WTC11 (cell line): ENCODE data around the gene NKX3-2. TPM values are rescaled to one million over a fixed set of nuclear protein-coding genes. Genes with fewer than 3 reads are reported as not detected.

Experiments used
- ATAC-seq: fragments of 200-7000 bp; cut with Tn5 transposase; 2 replicates; pipeline ENCODE4 v1.10.0; 2021; ENCODE audit warnings: mild to moderate bottlenecking, moderate library complexity
- CTCF ChIA-PET: fragments of 300-600 bp; sonication (Branson Sonifier 250); formaldehyde crosslinking; loops from one replicate; lab custom pipeline; 2021; ENCODE audit warnings: antibody characterized with exemption; lab: Charles Lee
- POLR2A ChIA-PET: fragments of 350-600 bp; sonication (Branson Sonifier 250); formaldehyde crosslinking; loops from one replicate; lab custom pipeline; 2021; ENCODE audit warnings: antibody characterized with exemption; lab: Charles Lee
- DNase-seq: peaks from one replicate; pipeline ENCODE4 v3.0.0; 2021; ENCODE audit warnings: low spot score
- H3K27ac Mint-ChIP-seq: 2 replicates; pipeline ENCODE4 v1.8.0; 2021; ENCODE audit warnings: mixed read lengths
- H3K27me3 Mint-ChIP-seq: 2 replicates; pipeline ENCODE4 v1.8.0; 2021; ENCODE audit warnings: low read depth, mild to moderate bottlenecking, moderate library complexity, mixed read lengths
- H3K36me3 Mint-ChIP-seq: 2 replicates; pipeline ENCODE4 v1.8.0; 2021; ENCODE audit warnings: mixed read lengths
- H3K4me1 Mint-ChIP-seq: 2 replicates; pipeline ENCODE4 v1.8.0; 2022; ENCODE audit warnings: mixed read lengths
- H3K4me3 Mint-ChIP-seq: 2 replicates; pipeline ENCODE4 v1.8.0; 2021; ENCODE audit warnings: mild to moderate bottlenecking, moderate library complexity, mixed read lengths
- H3K9me3 Mint-ChIP-seq: 2 replicates; pipeline ENCODE4 v1.8.0; 2021; ENCODE audit warnings: mixed read lengths
- CREM ChIP-seq: sonication (generic); formaldehyde crosslinking; IDR thresholded peaks from 2 replicates; pipeline ENCODE4 v1.8.1; 2022; ENCODE audit warnings: mild to moderate bottlenecking, missing genetic modification reagents, moderate library complexity
- ELF4 ChIP-seq: sonication (generic); formaldehyde crosslinking; IDR thresholded peaks from 2 replicates; pipeline ENCODE4 v1.8.1; 2022; ENCODE audit warnings: low read depth, mild to moderate bottlenecking, moderate library complexity, missing genetic modification reagents
- ERG ChIP-seq: fragments of 250-450 bp; sonication (Bioruptor Pico); IDR thresholded peaks from 2 replicates; pipeline ENCODE4 v1.8.0; 2021; ENCODE audit warnings: mild to moderate bottlenecking
- FOXP1 ChIP-seq: sonication (generic); formaldehyde crosslinking; IDR thresholded peaks from 2 replicates; pipeline ENCODE4 v1.8.0; 2022; ENCODE audit warnings: missing genetic modification reagents, mild to moderate bottlenecking, moderate library complexity, borderline replicate concordance
- GRHL2 ChIP-seq: fragments of 250-450 bp; sonication (Bioruptor Pico); IDR thresholded peaks from 2 replicates; pipeline ENCODE4 v1.8.0; 2022; ENCODE audit warnings: mild to moderate bottlenecking, moderate library complexity; ENCODE audit not compliant: insufficient replicate concordance, severe bottlenecking
- JAZF1 ChIP-seq: fragments of 250-450 bp; sonication (Bioruptor Pico); IDR thresholded peaks from 2 replicates; pipeline ENCODE4 v1.9.0; 2021; ENCODE audit warnings: moderate library complexity, mild to moderate bottlenecking, inconsistent platforms
- NR2C2 ChIP-seq: sonication (generic); formaldehyde crosslinking; IDR thresholded peaks from 2 replicates; pipeline ENCODE4 v1.8.0; 2022; ENCODE audit warnings: mild to moderate bottlenecking, missing genetic modification reagents
- RELA ChIP-seq: sonication (generic); formaldehyde crosslinking; IDR thresholded peaks from 2 replicates; pipeline ENCODE4 v1.8.1; 2022; ENCODE audit warnings: missing genetic modification reagents, mild to moderate bottlenecking, borderline replicate concordance
- RORB ChIP-seq: fragments of 250-450 bp; sonication (Bioruptor Pico); IDR thresholded peaks from 2 replicates; pipeline ENCODE4 v1.9.0; 2021; ENCODE audit warnings: mild to moderate bottlenecking
- TEAD1 ChIP-seq: sonication (generic); formaldehyde crosslinking; IDR thresholded peaks from 2 replicates; pipeline ENCODE4 v1.8.0; 2022; ENCODE audit warnings: mild to moderate bottlenecking, missing genetic modification reagents
- TEAD4 ChIP-seq: sonication (generic); formaldehyde crosslinking; IDR thresholded peaks from 2 replicates; pipeline ENCODE4 v1.8.0; 2022; ENCODE audit warnings: mild to moderate bottlenecking, missing genetic modification reagents
- ZNF232 ChIP-seq: sonication (generic); formaldehyde crosslinking; IDR thresholded peaks from 2 replicates; pipeline ENCODE4 v1.8.0; 2022; ENCODE audit warnings: mild to moderate bottlenecking, missing genetic modification reagents
- ZNF396 ChIP-seq: fragments of 250-450 bp; sonication (Bioruptor Pico); IDR thresholded peaks from 2 replicates; pipeline ENCODE4 v1.8.0; 2021; ENCODE audit warnings: mild to moderate bottlenecking, moderate library complexity, borderline replicate concordance
- ZNF512 ChIP-seq: sonication (generic); formaldehyde crosslinking; IDR thresholded peaks from 2 replicates; pipeline ENCODE4 v1.8.1; 2022; ENCODE audit warnings: missing genetic modification reagents, borderline replicate concordance
- total RNA-seq: library from RNA; stranded (reverse); gene quantifications from 3 replicates; pipeline ENCODE4 v1.2.3, GENCODE V29; 2021
- TF ChIP-seq, protein P1 (sequence below): sonication (generic); formaldehyde crosslinking; IDR thresholded peaks from 2 replicates; pipeline ENCODE4 v1.8.1; 2023; ENCODE audit warnings: mild to moderate bottlenecking, missing genetic modification reagents, borderline replicate concordance
- TF ChIP-seq, protein P2 (sequence below): fragments of 250-450 bp; sonication (Bioruptor Pico); IDR thresholded peaks from 2 replicates; pipeline ENCODE4 v1.9.0; 2021; ENCODE audit warnings: moderate library complexity, mild to moderate bottlenecking, inconsistent platforms, borderline replicate concordance
- TF ChIP-seq, protein P3 (sequence below): sonication (generic); formaldehyde crosslinking; conservative IDR thresholded peaks from 2 replicates; pipeline ENCODE4 v1.8.1; 2022; ENCODE audit warnings: mild to moderate bottlenecking, missing genetic modification reagents
- TF ChIP-seq, protein P4 (sequence below): fragments of 250-450 bp; sonication (Bioruptor Pico); IDR thresholded peaks from 2 replicates; pipeline ENCODE4 v1.9.0; 2021; ENCODE audit warnings: mild to moderate bottlenecking

NKX3-2 gene
- total RNA-seq, 1 experiment from 2014 or later: 0.07 TPM

DNA sequence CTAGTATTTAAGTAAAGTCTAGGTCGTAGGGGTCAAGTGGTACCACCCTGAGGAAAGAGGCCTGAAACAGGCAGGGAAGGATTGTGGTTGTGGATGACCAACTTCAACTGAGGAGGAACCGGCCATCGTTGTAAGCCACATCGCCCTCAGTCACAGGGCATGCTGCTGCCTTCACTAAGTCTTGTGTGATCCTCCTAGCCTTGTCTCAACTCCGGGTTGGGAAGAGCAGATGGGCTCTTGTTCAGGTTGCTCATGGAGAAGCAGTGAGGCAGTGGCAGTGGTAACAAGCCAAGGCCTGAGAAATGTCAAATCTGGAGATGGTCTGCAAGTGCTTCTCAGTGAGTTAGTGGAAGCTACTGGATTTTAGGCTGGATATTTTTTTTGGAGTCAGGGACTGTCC is 22.8 kb upstream of the NKX3-2 start:
- no peak; the same call in 1 of the 2 replicates for ATAC-seq
- no peaks in the 10 kb centered on the region for H3K4me1 Mint-ChIP-seq

GRCh38 chr4:13562876-13563275 is 18.6 kb upstream of the NKX3-2 start:
- TF ChIP-seq, protein P1, sequence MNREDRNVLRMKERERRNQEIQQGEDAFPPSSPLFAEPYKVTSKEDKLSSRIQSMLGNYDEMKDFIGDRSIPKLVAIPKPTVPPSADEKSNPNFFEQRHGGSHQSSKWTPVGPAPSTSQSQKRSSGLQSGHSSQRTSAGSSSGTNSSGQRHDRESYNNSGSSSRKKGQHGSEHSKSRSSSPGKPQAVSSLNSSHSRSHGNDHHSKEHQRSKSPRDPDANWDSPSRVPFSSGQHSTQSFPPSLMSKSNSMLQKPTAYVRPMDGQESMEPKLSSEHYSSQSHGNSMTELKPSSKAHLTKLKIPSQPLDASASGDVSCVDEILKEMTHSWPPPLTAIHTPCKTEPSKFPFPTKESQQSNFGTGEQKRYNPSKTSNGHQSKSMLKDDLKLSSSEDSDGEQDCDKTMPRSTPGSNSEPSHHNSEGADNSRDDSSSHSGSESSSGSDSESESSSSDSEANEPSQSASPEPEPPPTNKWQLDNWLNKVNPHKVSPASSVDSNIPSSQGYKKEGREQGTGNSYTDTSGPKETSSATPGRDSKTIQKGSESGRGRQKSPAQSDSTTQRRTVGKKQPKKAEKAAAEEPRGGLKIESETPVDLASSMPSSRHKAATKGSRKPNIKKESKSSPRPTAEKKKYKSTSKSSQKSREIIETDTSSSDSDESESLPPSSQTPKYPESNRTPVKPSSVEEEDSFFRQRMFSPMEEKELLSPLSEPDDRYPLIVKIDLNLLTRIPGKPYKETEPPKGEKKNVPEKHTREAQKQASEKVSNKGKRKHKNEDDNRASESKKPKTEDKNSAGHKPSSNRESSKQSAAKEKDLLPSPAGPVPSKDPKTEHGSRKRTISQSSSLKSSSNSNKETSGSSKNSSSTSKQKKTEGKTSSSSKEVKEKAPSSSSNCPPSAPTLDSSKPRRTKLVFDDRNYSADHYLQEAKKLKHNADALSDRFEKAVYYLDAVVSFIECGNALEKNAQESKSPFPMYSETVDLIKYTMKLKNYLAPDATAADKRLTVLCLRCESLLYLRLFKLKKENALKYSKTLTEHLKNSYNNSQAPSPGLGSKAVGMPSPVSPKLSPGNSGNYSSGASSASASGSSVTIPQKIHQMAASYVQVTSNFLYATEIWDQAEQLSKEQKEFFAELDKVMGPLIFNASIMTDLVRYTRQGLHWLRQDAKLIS: no peak
- TF ChIP-seq CREM (CRISPR knock-in tag) (no peak), ZNF232 (no peak), NR2C2 (no peak)
- TF ChIP-seq, protein P2, sequence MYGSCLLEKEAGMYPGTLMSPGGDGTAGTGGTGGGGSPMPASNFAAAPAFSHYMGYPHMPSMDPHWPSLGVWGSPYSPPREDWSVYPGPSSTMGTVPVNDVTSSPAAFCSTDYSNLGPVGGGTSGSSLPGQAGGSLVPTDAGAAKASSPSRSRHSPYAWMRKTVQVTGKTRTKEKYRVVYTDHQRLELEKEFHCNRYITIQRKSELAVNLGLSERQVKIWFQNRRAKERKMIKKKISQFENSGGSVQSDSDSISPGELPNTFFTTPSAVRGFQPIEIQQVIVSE (CRISPR knock-in tag): no peak
- H3K4me1 Mint-ChIP-seq: no peaks in the 10 kb centered on the region
- ChIA-PET CTCF (no interaction called here), POLR2A (no interaction called here)
- H3K27me3 Mint-ChIP-seq: peaks cover 4% of the 10 kb centered on the region; the same call in 1 of the 2 replicates
- peaks cover 6% of the 10 kb centered on the region; the same call in 1 of the 2 replicates for H3K9me3 Mint-ChIP-seq
- DNase-seq (no peak), ATAC-seq (no peak)
- no peak overlapping the region for H3K4me3 Mint-ChIP-seq
- no peaks in the 10 kb centered on the region for H3K36me3 Mint-ChIP-seq
- no peak overlapping the region for H3K27ac Mint-ChIP-seq

More for the DNA sequence above, 22.8 kb upstream of the NKX3-2 start:
- H3K27me3 Mint-ChIP-seq: no peaks in the 10 kb centered on the region
- POLR2A ChIA-PET: no interaction called here
- no peak for DNase-seq
- CTCF ChIA-PET: interaction anchor here (1.8 kb wide), 1 partner anchor 87 kb away, joined by 5 read pairs; no protein-coding TSS in a partner anchor
- TF ChIP-seq ZNF512 (CRISPR knock-in tag) (no peak), ZNF396 (no peak), TEAD4 (CRISPR knock-in tag) (no peak), TEAD1 (no peak), ERG (CRISPR knock-in tag) (no peak), RELA (CRISPR knock-in tag) (no peak), JAZF1 (CRISPR knock-in tag) (no peak), RORB (CRISPR knock-in tag) (no peak), GRHL2 (CRISPR knock-in tag) (no peak), ELF4 (no peak), FOXP1 (CRISPR knock-in tag) (no peak)
- TF ChIP-seq, protein P3, sequence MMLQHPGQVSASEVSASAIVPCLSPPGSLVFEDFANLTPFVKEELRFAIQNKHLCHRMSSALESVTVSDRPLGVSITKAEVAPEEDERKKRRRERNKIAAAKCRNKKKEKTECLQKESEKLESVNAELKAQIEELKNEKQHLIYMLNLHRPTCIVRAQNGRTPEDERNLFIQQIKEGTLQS (CRISPR knock-in tag): no peak
- TF ChIP-seq, protein P4, sequence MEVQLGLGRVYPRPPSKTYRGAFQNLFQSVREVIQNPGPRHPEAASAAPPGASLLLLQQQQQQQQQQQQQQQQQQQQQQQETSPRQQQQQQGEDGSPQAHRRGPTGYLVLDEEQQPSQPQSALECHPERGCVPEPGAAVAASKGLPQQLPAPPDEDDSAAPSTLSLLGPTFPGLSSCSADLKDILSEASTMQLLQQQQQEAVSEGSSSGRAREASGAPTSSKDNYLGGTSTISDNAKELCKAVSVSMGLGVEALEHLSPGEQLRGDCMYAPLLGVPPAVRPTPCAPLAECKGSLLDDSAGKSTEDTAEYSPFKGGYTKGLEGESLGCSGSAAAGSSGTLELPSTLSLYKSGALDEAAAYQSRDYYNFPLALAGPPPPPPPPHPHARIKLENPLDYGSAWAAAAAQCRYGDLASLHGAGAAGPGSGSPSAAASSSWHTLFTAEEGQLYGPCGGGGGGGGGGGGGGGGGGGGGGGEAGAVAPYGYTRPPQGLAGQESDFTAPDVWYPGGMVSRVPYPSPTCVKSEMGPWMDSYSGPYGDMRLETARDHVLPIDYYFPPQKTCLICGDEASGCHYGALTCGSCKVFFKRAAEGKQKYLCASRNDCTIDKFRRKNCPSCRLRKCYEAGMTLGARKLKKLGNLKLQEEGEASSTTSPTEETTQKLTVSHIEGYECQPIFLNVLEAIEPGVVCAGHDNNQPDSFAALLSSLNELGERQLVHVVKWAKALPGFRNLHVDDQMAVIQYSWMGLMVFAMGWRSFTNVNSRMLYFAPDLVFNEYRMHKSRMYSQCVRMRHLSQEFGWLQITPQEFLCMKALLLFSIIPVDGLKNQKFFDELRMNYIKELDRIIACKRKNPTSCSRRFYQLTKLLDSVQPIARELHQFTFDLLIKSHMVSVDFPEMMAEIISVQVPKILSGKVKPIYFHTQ (CRISPR knock-in tag): no peak
- H3K27ac Mint-ChIP-seq: no peak overlapping the region; the same call in 1 of the 2 replicates
- peaks cover 26% of the 10 kb centered on the region for H3K36me3 Mint-ChIP-seq
- H3K4me3 Mint-ChIP-seq: no peak overlapping the region
- H3K9me3 Mint-ChIP-seq: peaks cover 6% of the 10 kb centered on the region; the same call in 1 of the 2 replicates
